GM18508 (cell line): ENCODE data around the gene SLC16A10.
"Not testable (repeated sequence)": the region's sequence is repeated elsewhere in the genome, so short reads cannot be mapped to it uniquely, and the experiment has no call there.

Experiments
- ATAC-seq: cut with Tn5 transposase; IDR thresholded peaks from one replicate; pipeline ENCODE4 v1.9.1; 2021; ENCODE audit warnings: moderate number of reproducible peaks; ENCODE audit not compliant: insufficient read depth, unreplicated experiment

Gene SLC16A10

GRCh38 chr6:111080698-111081097, 6.6 kb upstream of the SLC16A10 start:
- no peak for ATAC-seq

- ATAC-seq = no peak
Measured at GRCh38 chr6:111086685-111087084, 618 bp upstream of the SLC16A10 start.

GRCh38 chr6:111087871-111088667, 766 bp downstream of the SLC16A10 start:
- no peak for ATAC-seq

GRCh38 chr6:111088668-111089003, 1.3 kb downstream of the SLC16A10 start:
- ATAC-seq = no peak

- no peak for ATAC-seq
Measured at GRCh38 chr6:111090766-111091165, 3.5 kb downstream of the SLC16A10 start.

- no peak for ATAC-seq
Measured at GRCh38 chr6:111091987-111092386, 4.7 kb downstream of the SLC16A10 start.

GRCh38 chr6:111095488-111095887, 8.2 kb downstream of the SLC16A10 start:
- not testable (repeated sequence) for ATAC-seq

GRCh38 chr6:111096246-111096645, 8.9 kb downstream of the SLC16A10 start:
- ATAC-seq = no peak

- ATAC-seq = no peak
Measured at GRCh38 chr6:111098597-111098996, 11.3 kb downstream of the SLC16A10 start.

GRCh38 chr6:111101987-111102386, 14.7 kb downstream of the SLC16A10 start:
- ATAC-seq = no peak

- ATAC-seq = no peak
Measured at GRCh38 chr6:111105578-111105977, 18.3 kb downstream of the SLC16A10 start.

GRCh38 chr6:111107589-111107988, 20.3 kb downstream of the SLC16A10 start:
- ATAC-seq = no peak

- ATAC-seq = no peak
Measured at GRCh38 chr6:111110036-111110435, 22.7 kb downstream of the SLC16A10 start.

GRCh38 chr6:111113336-111114086, 26.2 kb downstream of the SLC16A10 start:
- ATAC-seq = no peak

- no peak for ATAC-seq
Measured at GRCh38 chr6:111114087-111114443, 26.8 kb downstream of the SLC16A10 start.

- ATAC-seq = no peak
Measured at GRCh38 chr6:111114482-111114881, 27.2 kb downstream of the SLC16A10 start.

GRCh38 chr6:111118826-111119225, 31.5 kb downstream of the SLC16A10 start:
- no peak for ATAC-seq

GRCh38 chr6:111119571-111120329, 32.4 kb downstream of the SLC16A10 start:
- no peak for ATAC-seq

- ATAC-seq = no peak
Measured at GRCh38 chr6:111121789-111122350, 34.6 kb downstream of the SLC16A10 start.

GRCh38 chr6:111122458-111123286, 35.4 kb downstream of the SLC16A10 start:
- ATAC-seq = no peak
